DMS 273 (cell line): ENCODE results near the gene SPRY1.

Experiments used
- DNase-seq: peaks from one replicate; lab custom pipeline; 2025; ENCODE audit not compliant: unreplicated experiment; lab: John Stamatoyannopoulos, UW

Gene SPRY1, protein sequence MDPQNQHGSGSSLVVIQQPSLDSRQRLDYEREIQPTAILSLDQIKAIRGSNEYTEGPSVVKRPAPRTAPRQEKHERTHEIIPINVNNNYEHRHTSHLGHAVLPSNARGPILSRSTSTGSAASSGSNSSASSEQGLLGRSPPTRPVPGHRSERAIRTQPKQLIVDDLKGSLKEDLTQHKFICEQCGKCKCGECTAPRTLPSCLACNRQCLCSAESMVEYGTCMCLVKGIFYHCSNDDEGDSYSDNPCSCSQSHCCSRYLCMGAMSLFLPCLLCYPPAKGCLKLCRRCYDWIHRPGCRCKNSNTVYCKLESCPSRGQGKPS

DNA sequence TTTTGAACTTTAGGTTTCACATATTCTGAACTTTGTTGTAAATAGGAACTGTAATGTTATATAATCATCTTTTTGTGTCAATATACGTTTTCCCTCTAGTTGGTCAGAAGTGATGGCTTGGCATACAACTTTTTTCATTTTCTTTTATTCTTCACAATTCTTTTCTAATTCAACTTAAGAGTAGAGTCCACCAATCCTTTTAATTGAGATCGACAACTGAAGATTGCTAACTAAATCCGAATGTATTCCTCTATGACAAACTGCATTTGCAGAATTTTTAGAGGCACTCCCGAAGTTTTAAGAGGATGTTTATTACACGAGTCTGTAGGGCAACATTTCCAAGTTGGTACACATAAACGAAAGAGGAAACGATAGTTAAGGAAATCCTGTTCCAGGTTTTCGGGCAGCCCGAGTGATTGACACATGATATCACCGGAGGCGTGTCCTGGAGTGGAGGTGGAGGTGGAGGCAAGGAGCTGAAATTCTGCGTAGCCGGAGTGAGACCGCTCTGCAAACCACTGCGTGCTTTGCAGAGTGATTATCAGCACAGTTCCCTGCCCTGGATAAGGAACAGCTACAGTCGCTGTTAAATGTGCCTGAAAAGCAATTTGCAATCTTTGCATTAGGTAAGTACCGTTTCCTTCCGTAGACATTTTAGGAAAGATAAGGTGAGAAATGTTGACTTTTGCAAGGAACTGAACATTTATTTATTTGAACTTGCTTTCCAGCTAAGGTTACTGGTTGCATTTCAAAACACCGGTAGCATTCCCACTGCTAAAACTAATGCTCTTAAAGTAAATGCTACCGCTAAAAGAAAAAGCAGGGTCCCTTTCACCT lies at the start of gene SPRY1:
Gene SPRY1 (plus strand): TSS at position 489 of the 837 bp plus-strand sequence. CDS start 4,797 bp downstream, outside the sequence.
- peak; percentile 95 for DNase-seq

DNA sequence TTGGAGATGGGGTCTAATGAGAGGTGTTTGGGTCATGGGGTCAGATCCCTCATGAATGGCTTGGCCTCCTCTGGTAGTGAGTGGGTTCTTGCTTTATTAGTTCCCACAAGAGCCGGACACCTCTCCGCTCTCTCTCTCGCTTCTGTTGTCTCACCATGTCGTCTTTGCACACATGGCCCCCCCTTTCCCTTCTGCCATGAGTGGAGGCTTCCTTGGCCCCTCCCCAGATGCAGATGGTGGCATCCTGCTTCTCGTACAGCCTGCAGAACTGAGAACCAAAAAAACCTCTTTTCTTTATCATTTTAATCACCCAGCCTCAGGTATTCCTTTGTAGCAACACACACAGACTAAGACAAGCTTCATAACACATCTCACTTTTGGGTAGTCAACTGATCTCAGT lies 49.6 kb upstream of the SPRY1 start:
- DNase-seq, result no peak

DNA sequence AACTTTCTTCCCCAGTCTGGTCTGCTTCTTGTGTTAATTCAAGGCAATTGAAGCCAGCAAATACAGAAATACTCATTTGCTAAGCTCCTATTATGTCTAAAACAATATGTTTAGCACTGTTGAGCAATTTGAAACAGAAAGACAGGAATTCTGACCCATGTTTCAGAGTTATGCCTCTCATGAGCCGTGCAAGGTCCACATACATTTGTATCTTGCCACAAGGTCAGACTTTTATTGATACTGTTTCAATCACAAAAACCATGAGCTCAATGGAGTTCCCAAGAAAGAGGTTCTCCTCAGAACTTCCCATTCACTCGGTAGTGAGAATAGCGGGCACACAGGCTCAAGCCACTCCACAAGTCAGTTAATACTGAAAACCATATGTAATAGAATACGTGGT lies 47.6 kb upstream of the SPRY1 start:
- DNase-seq, result no peak

DNA sequence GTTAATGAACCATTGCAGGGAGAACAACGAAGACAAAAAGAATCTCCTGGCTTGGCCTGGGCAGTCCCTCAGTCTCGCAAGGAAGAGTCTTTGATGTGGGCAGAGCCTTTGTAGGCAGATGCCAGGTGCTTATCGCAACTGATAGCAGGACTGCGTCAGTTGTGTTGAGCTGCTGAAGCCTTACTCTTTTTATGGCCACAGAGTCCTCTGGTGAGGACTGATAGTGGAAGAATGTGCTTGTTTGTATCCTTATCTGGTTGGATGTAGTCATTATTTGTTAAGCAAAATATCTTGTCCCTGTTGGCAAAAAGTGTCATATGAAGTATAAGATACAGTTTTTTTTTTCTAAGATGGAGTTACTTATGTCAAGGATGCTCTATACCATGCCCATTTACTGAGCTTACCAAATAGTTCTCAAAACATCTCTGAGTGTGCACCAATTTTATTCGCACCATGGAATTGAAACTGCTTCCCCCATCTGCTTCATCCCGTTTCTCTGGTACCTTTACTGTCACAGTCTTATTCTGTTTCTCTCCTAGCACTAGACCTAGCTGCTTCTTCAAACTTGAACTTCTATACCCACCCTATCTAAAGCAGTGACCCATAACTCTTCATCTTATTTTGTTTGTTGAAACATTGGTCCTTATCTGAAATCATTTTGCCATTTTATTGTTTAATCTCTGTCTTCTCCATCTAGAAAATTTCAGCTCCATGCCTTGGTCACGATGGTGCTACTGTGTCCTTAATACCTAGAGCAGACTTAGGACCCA lies 47.0 kb upstream of the SPRY1 start:
- no peak for DNase-seq

DNA sequence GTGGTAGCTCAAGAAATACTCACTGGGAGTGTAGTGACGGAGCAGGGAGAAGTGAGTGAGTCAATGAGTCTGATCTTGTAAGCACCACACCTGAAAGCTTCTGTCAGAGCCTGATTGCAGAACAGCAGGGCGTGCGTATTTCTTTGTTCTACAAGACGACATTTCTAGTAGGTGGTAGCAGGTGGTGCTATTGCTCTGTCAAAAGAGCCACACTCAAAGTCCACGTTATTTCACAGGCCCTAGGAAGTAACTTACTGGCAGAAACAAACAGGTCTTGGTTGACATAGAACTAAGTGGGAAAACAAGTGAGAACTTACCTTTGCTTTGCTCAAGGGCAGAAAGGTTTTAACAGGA lies 46.4 kb upstream of the SPRY1 start:
- DNase-seq, result peak; percentile 4

DNA sequence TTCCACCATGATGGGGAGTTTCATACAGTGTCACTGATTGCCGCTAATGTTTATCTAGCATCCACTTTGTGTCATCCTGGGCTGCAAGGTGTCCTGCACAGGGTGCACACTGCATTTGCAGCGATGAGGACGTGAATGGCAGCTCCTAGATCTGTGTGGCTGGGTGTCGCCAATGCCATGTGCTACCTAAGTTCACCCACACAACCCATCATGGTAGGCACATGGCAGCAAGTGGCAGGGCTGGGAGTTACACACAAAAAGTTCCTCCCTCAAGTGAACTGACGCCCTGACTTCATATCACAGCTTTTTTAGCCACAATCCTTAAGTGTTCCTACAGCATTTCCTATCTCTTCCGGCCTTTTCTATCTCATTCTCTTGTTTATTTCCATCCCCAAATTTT lies 45.9 kb upstream of the SPRY1 start:
- DNase-seq, result no peak

DNA sequence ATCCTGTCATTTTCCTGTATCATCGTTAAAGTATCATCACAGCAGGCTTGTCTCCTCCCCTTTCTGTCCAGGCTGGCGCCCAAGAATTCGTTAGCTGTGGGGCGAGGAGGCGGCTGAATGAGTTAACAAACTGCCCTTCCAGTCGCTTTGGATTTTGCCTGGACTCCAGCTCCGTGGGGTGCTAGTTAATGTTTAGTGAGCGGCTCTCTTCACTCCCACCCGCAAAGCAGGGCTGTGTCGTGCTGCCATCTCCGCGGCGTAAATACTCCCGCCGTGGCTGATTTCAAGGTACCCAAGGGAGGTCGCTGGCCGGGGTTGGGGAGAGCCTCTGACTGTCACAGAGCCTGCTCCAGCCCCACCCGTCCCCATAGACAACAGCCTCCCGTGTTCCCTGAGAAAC lies 44.9 kb upstream of the SPRY1 start:
- peak; percentile 8 for DNase-seq

DNA sequence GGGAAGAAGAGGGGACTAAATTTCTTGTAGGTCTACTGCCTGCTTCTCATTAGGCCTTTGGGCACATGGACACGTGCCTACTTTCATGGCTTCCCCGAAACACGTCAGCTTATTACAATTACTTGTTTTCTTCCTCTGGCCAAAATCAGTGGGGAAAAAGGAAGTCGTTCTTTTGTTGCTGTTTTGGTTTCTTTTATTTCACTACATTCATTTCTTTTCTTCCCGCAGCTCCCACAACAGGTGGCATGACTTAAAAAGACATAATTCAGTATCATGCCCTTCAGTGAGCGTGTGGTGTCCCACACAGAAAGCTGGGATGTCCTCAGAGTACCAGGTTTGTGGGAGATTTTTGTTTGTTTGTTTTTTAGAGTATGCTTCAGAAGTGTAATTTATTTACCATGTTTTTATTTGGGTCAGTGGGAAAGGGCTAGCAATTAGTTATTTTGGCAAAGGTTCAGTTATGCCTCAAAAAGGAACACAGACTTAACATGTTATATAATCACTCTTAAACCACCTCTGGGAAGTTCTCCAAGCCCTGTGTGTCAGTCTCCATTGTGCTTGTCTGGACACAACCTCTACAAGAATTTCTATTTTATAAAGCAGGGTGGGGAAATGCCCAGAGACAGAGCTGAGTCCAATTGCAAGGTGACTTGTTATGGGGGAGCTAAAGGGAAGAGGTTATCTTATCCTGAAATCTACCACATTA lies 44.2 kb upstream of the SPRY1 start:
- DNase-seq, result peak; percentile 24

DNA sequence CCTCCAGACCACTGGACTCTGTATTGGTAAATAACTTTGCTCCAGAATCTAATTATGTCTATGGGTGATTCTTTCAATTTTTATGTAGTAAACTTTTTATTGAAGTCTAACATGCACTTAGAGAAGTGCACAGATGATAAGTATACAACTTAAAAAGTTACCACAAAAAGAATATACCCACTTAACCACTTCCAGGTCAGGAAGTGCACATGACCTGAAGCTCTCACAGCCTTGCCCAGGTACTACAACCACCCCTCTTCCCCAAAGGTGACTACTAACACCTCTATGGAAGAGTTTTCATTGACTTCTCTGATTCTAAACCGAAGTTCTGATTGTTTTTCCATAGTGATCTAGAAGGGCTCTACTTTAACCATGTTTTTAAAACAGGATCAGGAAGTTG lies 43.6 kb upstream of the SPRY1 start:
- DNase-seq, result no peak

DNA sequence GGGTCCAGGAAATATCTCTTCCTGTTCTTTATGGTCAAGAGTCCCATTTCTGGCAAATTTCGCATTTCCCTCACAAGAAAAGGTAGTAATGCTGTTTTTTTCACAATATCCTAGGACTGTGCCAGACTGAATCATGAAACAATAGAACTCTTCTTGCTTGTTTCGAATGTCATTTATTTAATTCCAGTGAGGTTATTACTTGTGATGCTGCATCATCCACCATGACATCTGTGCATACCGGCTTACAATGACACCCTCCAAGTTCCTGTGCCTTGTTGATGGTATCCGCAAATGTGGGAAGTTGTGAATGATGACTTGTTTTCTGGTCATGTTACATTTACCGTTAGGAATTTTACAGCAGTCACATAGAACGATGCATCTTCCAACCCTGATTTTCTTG lies 42.9 kb upstream of the SPRY1 start:
- DNase-seq, result no peak

DNA sequence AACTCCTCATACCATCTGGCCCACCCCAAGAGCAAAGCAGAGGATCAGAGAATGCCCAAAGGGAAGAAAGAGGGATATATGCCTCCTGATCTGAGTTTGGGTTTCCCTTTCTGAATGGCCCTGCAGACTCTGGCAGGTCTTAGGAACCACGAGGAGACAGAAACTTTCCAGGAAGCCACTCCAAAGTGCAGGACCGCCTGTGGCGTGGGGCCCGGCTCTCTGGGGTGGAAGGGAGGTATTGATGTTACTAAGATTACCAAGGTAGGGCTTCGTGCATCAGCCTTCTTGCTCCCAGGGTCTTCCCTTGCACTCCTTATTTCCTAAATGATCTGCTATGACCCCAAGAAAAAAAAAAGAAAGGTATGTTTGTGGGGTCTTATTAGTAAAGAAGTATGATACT lies 41.9 kb upstream of the SPRY1 start:
- no peak for DNase-seq

DNA sequence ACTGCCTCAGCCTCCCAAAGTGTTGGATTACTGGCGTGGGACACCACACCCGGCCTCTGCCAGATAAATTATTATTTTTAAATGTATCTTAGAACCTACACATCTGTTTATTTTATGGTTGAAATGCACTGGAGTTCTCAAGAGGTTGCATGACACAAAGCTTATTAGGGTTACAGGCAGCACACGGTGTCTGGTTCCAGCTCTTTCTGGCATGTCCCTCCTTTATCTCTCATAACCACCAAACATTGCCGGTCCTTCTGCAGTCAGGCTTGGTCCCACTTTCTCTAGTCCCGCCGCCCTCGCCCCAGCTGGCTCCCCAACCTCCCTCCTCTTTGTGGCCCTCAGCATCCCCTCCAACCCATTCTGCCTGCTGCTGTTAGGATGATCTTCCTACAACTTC lies 39.7 kb upstream of the SPRY1 start:
- DNase-seq, result no peak

DNA sequence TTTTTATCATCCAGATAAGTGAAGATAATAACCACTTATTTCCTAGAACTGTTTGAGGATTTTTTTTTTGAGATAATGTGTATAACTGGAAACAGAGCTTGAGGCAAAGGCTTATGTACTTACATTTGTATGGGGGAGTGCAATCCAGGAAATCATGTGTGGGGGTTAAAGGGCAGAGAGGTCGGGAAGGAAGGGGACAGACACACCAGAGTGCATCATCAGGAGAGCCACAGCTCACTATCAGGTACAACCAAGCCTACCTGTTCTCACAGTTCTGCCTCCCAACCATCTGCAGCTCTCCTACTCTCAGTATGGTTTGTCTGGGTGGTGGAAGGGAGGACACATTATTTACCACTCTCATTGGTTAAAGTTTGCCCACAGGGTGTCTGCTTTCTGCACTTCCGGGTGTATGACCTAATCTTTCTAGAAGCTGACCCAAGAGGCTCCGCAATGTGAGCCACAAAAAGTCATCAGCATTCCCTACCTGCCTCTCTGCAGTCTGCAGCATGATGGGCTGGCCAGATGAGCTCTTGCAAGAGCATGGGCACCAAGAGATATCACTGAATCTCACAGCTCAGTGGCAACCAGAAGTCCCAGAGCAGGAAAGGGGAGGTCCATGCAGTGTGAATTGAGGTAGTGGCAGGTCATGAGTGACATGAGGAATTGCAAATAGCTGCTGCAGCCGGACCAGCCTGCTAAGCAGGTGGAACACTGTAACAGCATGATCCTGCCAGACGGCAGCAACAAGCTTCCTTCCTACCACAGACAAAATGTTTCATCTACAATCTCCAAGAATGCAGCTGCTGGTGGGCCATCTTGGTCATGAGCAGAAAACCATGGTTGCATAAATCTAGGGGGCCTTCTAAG lies 36.9 kb upstream of the SPRY1 start:
- no peak for DNase-seq

DNA sequence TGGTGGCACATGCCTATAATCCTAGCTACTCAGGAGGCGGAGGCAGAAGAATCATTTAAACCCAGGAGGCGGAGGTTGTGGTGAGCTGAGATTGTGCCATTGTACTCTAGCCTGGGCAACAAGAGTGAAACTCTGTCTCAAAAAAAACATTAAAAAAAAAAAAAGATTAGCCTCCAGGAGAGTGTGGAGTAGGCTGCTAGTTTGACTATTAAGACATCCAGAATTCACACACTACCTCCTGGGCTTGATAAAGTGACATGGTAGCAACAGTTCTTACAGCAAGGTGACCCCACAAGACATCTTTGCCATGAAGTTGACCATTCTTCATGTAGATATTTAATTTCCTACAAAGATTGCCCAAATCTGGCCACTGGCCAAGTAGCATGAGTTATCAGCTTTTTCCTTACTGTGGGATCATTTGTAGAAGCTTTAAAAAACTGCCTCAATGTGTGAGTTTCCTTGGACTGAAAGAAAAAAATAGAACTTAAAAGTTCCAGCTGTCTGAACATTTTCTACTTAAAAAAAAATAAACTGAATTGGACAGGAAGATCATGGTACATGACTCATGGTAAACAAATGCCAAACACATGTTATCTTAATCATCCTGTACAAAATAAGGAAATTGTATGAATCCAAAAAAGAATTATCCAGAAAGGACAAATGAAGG lies 35.3 kb upstream of the SPRY1 start:
- DNase-seq, result peak; percentile 6

DNA sequence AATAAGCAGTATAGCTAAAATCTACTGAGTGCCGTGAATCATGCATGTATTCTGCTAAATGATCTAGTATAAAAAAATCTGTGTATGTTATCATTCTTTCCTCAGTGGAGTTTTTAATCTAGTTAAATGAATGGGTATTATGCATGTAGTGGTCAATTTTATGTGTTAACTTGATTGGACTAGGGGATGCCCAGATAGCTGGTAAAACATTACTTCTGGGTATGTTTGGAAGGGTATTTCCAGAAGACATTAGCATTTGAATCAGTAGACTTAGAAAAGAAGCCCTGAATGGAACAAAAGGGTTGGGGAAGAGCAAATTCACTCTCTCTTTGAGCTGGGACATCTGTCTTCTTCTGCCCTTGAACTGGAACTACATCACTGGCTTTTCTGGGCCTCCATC lies 34.5 kb upstream of the SPRY1 start:
- no peak for DNase-seq

DNA sequence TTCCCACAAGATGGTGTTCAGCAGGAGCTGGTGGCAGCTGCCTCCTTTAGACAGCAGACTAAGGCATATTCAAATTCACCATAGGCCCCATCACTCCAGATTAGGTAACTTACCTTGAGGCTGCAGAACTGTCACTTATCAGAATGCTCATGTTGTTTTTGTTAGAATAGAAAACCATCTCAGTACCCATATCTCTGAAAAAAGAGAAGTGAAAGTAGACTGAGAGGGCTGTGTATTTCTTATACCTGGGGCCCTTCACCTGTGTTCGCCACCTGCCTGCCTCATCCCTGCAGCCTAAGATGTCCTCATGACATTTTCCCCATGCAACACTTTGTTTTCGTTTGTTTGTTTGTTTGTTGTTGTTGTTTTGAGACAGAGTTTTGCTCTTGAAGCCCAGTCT lies 32.9 kb upstream of the SPRY1 start:
- DNase-seq, result no peak

DNA sequence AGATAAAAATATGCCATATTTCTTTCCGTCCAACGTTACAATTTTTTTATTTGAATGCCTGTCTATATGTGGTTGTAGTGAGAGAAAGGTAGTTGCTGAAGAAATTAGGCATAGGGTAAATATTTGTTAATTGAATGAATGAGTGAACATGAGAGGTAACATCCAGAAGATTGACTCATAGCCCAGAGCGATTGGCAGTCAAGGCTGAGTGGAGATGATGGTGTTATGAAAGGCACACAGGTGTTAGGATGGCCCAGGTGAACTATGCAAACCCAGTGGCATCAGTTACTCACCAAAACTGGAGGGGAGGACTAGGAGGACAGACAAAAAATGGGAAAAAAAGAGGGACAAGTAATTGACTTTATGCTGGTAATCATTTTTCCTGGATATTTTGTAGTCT lies 31.7 kb upstream of the SPRY1 start:
- DNase-seq, result no peak

DNA sequence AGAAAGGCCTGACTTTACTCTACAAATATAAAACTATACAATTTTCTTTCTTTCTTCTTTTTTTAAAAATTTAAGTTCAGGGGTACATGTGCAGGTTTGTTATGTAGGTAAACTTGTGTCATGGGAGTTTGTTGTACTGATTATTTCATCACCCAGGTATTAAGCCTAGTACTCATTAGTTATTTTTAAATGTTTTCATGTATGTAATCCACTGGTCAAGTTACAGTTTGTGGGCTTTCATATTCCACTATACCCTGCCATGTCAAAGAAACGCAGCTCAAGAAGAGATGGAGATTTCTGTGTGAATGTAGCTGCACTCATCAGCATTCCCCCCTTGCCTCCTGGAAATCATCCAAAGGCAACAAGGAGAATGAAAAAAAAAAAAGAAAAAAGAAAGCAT lies 31.2 kb upstream of the SPRY1 start:
- DNase-seq, result no peak

DNA sequence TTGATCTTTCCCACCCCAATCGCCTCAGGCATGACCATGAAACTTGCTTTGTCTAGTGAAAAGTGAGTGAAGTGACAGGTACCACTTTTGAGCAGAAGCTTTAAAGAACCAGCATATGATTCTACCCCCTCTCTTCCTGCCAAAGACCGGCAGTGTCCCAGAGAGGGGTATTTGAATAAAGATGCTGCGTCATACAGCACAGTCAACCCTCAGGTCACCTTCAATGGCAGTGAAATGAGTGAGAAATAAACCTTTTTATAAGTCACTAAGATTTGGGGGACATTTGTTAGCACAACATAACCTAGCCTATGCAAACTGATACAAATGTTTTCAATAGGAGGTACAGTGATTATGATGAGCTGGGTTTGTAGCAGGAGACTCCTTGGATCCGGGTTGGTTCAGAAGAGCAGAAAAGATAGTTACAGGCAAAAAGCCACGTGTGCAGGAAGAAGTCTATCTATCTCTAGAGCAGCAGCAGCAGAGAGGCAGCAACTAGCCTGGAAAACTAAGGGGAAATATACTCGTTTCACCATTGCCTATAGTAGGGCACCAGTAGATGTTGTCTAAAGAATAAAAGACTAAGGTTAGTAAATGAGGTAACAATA lies 30.3 kb upstream of the SPRY1 start:
- DNase-seq, result no peak
